Loucy (cell line): ENCODE measurements around the gene NPM1.

ENCODE experiments used
- EZH2phosphoT487 ChIP-seq: fragments of 200-600 bp; IDR thresholded peaks from 2 replicates; pipeline ENCODE4 v1.6.1; 2018; ENCODE audit warnings: antibody characterized with exemption, mild to moderate bottlenecking, moderate library complexity, borderline replicate concordance
- TF ChIP-seq, protein P1 (sequence below): fragments of 200-600 bp; sonication (generic); conservative IDR thresholded peaks from 2 replicates; pipeline ENCODE4 v1.5.1; 2014; ENCODE audit warnings: mild to moderate bottlenecking, antibody characterized with exemption, low read length

DNA sequence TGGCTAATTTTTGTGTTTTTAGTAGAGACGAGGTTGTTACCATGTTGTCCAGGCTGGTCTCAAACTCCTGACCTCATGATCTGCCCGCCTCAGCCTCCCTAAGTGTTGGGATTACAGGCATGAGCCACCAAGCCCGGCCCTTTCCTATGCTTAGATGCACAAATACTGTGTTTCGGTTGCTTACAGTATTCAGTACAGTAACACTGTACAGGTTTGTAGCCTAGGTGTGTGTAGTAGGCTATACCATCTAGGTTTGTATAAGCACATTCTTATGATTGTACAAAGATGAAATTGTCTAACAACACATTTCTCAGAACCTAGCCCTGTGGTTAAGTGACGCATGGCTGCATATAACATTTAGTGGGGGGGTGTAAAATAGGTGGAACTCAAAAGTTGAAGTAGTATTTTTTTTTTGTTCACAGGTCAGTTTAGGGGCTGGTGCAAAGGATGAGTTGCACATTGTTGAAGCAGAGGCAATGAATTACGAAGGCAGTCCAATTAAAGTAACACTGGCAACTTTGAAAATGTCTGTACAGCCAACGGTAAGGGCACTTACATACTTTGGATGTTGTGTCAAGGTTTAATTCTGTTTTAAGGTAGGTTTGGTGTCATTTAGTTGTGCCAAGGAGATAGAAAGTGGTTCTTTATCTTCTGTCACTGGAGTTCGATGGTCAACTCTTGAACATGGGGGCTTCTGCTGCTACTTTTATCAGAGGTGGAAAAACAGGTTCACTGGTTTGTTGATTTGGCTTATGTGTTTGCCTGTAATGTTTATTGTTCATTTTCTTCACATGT lies 3.4 kb downstream of the NPM1 start:
- TF ChIP-seq, protein P1, sequence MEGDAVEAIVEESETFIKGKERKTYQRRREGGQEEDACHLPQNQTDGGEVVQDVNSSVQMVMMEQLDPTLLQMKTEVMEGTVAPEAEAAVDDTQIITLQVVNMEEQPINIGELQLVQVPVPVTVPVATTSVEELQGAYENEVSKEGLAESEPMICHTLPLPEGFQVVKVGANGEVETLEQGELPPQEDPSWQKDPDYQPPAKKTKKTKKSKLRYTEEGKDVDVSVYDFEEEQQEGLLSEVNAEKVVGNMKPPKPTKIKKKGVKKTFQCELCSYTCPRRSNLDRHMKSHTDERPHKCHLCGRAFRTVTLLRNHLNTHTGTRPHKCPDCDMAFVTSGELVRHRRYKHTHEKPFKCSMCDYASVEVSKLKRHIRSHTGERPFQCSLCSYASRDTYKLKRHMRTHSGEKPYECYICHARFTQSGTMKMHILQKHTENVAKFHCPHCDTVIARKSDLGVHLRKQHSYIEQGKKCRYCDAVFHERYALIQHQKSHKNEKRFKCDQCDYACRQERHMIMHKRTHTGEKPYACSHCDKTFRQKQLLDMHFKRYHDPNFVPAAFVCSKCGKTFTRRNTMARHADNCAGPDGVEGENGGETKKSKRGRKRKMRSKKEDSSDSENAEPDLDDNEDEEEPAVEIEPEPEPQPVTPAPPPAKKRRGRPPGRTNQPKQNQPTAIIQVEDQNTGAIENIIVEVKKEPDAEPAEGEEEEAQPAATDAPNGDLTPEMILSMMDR: no peak
- no peak for TF ChIP-seq EZH2phosphoT487
